C1 segment of cervical spinal cord (tissue), 14 donors: Measurements from ENCODE around the gene SREBF1.

ENCODE experiments used
- DNase-seq, 14 donors: peaks; one replicate each; lab custom pipeline; 2025; lab: John Stamatoyannopoulos, UW

Gene SREBF1

DNA sequence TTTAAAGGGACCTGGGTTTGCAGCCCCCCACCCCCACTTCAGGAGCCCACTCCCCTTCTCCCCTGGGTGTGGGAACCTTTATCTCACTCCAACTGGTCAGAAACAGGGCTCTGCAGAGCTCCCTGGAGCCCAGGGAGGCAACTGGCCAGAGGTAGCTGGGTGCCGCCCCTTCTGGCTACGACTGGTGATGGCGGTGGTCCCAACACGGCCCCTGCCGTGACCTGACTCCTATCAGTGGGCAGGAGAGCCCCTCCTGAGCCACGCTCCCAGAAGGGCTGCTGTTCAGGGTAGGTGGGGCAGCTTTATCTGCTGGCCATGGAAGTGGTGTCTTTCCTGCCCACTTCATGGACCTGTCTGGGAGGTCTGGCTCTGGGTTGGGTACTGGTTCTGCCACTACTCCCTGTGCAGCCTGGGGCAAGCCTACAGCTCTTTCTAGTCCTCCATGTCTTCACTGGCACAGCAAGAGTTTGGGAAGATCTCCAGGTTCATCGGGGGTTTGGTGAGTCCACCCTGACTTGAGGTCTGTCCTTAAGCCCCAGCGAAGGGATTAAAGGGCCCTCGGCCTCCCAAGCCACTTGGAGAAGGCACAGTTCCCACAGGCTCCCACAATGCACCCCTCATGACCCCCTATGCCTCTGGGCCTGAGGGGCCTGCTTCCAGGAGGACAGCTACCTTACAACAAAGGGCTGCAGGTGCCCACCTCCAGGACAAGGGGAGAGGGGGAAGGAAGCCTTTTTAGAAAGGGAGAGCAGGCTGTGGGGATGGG lies 5.5 kb upstream of the SREBF1 start:
- no peak for DNase-seq

DNA sequence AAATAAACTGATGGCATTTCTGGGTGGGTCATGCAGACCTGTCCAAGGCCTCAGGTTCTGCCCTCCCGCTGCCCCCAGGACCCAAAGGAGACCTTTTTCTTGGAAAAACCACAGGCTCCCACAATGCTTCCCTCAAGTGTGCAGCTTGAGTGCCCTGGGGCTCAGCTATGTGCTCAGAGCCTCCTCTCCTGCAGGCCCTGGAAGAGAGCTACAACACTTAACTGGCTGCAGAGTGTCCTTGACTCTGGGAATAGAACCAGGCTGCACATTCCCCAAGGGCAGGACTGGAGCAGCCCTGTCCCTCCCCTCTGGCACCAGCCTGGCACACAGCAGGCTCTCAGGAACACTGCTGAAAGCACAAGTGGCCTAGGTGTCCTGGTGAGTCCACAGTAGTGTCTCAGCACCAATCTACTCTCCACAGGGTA lies 4.8 kb upstream of the SREBF1 start:
- peak in 2 of 14 donors; percentile 18 to 38 for DNase-seq

DNA sequence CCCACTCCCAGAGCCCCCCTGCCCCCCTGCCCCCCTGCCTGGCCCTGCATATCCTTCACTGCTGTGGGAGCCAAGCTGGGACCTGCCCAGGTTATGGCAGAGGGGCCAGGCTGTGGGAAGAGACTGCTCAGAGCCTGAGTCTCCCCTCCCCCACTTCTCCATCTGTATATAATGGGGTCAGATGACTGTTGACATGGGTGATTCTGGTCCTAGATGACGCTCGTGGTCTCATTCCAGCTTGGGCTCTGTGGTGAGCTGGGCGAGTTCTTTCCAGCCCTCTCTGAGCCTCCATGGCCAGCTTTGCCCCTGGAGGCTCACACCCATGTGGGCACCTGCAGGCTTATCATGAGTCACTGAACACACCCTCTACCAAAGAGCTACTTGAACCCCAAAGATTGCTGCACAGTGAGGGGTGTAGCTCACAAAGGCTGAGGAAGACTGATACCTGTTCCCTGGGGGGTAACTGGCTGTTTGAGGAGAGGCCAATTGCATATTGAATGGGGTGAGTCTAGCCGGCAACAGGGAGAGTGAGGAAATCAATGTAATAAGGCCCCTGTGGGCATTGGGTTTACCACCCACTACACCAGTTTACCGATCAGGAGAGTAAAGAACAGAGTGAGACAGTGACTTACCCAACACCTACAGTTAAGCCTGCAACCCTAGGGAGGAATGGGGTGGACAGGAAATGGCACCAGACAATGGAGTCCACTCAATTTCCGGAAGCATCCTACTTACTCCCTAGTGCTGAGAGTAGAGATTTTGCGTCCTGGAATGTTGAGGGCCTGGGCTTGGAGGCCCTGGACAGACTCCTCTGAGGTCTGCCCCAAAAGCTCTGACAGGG lies 4.2 kb upstream of the SREBF1 start:
- DNase-seq = peak in 8 of 14 donors; percentile 51 to 88 (median 81)

DNA sequence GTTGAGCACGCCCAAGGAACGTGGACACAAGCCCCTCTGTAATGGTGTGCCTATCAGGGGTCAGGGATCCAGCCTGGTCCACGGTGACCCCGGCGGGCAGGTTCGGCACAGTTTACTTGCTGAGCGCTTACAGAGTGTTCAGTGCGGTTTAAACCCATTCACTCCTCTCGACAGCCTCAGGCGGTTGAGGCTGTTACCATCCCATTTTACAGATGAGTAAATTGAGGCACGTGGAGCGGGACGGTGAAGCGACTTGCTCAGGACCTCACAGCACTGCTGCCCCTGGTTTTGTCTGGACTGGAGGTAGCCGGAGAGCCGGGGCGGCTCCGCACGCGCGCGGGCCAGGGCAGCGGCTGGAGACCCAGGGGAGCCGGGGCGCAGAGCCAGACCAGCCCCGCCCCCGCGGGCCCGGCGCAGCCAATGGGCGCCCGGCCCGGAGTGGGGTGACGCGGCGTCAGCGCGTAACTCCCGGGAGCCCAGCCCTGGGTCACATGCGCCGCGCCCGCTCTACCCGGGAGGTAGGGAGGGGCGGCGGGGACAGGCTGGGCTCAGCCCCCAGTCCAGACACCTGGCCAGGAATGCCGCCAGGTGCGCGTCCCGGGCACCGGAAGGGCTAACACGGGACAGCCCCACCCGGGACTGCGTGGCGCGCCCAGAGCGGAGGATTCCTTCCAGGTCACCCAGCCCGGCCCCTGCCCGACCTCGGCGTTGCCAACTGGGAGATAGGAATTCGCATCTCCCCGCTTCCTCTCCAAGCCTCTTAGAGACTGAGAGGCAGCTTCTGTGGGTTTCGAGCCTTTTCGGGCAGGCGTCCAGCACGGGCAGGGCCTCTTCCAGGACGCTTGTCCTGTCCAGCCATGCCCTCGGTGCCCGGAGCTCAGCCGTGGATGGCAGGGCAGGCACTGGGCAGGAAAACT lies 3.3 kb upstream of the SREBF1 start:
- peak in 13 of 14 donors; percentile 72 to 97 (median 89) for DNase-seq

DNA sequence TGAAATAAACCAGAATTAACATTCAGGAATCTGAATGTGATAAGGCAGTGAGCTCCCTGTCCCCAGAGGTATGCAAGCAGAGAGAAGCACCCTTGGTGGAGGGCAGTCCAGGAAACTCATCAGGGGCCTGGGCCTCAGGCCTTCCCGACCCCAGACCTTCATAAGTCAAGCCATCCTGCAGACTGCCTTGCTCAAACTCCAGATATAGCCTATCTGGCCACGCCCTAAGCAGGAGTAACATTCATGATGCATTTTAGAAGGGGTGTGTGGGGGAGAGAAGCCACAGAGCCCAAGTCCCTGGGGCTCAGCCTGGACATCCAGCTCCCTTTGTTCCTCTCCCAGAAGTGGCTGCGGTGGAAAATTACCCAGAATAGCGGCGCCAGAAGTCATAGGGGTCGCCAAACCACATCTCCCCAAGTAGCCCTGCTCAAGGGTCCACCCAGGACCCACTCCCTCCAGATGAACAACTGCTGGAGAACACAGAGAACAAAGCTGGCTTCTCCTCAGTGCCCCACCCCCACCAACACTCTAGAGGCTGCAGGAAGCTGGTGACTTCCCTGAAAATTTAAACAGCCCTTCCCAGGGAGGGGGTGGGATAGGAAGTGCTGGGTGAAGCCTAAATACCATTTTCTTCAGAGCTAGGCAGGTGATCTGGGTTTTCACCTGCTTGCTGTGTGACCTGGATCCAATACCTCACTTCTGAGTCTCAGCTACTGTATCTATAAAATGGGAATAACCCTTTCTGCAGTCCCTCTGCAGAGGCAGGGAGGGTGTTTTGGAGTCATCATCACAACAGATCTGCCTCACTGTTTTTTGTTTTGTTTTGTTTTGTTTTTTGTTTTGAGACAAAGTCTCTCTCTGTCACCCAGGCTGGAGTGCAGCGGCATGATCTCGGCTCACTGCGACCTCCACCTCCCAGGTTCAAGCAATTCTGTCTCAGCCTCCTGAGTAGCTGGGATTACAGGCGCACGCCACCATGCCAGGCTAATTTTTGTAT lies 1.5 kb upstream of the SREBF1 start:
- DNase-seq = peak in 10 of 14 donors; percentile 29 to 75 (median 50)

DNA sequence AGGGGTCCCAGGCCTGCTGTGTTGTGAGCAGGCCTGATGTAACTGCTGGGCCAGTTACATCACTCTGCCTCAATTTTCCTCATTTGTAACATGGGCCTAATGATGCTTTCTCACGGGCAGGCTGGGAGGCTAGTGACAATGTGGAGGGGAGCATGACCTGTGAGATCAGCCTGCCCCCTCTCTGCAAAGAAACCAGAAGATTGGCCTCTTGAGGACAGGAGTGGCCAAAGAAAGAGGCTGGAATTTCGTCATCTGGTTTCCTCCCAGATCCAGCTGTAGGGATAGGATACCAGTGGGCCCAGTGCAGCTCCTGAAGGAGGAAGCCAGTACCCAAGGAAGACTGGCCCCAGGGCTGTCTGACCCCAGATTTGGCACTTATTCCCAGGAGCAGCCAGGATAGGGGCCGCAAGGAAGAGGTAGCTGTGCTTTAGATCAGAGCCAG lies 615 bp upstream of the SREBF1 start:
- DNase-seq = peak in 1 of 14 donors; percentile 64

DNA sequence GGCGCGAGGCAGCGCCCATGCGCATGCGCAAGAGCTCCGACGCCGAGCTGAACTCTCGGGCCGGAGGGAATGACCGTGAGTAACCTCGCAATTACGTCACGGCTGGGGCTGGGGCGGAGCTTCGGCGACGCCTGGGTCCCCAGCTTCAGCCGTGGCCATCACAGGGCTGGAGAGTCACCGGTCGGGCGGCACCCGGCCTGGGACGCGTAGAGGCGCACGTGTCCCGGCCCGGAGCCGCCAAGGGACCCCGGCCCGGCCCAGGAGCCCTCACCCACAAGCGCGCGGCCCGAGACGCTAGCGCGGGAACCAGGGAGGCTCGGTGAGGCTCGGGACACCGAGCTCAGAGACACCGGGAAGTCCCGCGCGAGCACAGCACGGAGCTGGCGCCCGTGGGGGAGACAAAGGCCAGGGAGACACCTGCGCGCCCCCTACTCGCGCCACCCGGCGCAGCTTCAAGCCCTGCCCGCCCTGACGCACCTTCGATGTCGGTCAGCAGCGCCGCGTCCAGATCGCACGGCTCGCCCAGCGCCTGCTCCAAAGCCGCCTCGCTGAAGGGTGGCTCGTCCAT lies 452 bp downstream of the SREBF1 start:
- DNase-seq = peak; percentile 59 to 98 (median 95)

DNA sequence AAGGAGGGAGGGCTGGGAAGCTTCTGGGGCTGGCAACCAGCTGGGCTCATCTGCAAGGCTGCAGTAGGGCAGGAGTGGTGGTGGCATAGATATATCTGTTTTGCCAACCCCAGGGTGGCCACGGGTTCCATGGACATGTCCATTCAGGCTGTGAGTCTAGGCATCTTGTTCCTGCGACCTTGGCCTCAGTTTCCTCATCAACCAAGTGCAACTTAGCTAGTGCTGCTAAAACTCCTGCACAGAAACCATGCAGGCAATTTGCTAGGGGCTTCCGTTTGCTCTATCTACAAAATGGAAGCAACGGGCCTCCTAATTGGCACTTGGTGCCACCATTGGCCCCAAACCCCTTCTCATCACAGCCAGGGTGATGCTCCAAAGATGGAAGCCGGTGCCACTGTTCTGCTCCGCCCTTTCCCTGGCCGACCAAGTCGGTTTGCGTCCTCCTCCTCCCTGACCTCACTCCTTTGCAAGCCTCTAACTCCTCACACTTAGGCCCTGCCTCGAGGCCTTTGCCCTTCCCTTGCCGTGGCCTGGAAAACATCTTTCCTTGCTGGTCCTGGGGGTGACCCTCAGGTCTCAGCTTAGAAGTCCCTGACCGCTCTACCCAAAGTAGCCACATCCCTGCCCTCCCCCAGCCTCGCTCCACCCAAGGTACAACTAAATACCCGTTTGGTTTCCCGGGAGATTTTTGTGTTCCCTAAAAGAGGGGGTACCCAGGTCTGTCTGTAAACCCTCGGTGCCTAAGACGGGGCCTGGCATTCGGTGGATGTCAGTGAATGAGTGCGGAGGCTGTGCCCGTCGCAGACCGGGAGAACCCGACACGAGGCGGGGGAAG lies 1.2 kb downstream of the SREBF1 start:
- DNase-seq = no peak

DNA sequence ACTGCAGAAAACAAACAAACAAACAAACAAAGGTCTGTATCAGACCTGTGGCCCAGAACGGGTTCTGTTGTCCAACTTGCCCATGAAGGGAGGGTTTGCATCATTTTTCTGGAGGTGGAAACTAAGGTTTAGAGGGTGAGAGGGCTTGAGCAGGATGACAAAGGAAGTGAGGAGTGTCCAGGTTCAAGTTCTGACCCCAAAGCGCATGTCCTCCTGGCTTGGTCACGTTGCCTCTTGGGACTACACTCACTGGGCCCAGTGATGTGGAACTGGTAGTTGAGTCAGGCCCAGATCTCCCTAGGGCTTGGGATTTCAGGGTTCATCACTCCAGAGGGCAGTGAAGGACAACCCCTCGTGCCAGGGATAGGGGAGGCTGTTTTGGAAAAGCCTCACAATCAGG lies 1.8 kb downstream of the SREBF1 start:
- no peak for DNase-seq

DNA sequence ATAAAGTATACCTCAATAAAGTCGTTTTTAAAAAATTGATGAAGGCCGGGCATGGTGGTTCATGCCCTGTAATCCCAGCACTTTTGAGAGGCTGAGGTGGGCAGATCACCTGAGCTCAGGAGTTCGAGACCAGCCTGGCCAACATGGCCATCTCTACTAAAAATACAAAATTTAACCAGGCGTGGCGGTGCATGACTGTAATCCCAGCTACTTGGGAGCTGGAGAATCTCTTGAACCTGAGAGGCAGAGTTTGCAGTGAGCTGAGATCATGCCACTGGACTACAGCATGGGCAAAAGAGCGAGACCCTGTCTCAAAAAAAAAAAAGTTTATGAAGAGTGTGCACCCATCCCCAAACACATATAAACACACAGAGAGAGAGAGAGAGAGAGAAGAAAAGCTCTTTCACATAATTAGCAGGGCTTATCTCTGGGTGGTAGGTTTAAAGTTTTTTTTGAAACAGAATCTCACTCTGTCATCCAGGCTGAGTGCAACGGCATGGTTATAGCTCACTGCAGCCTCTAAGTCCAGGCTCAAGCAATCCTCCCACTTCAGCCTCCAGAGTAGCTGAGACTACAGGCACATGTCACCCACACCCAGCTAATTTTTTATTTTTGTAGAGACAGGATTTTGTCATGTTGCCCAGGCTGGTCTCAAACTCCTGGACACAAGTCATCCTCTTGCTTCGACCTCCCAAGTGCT lies 3.0 kb downstream of the SREBF1 start:
- no peak for DNase-seq

DNA sequence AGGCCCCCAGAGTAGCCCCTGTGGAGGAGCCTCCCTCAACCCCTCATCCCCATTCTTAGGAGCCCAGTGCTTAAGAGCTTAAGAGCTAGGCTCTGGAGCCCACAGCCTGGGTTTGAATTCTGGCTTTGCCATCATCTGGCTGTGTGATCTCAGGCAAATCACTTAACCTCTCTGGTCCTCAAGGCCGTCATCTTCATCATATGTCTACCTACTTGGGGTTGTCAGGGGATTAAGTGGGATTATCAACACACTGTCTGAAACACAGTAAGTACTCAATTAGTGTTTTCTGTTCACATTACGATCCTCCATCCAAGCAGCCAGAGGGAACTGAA lies 4.8 kb downstream of the SREBF1 start:
- no peak for DNase-seq

DNA sequence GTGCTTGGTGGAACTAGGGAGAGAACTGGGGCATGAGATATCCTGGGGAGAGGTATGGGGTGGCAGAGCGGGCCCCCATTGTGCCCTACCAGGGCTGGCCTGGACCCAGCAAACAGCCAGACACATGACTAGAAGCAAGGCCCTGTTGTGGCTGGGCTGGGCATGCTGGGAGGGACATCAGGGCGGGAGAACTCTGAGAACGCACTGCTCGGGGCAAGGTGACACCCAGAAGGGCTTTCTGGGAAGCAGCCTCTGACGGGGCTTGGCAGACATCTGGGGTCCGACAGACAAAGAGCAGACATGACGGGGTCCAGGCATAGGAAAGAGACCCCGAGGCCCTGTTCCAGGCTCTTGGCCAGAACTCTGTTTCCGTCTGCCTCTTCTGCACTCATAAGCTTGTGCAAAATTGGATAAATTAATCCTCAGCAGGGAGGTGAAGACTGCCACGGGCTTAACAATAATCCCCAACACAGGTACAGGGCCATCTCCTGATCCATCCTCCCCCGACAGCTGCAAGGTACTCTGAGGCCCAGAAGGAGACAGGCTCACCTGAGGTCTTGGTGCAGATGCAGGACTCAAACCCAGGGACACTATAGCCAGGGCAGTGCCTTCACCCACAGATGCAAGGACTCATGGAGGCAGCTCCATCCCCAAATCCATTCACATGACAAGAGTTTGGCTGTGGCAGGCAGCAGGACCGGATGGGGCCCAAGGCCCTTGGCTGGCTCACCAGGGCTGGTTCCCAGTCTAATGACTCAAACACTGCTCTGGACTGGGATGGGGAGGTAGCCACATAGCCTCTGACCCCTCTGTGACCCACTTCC lies 5.4 kb downstream of the SREBF1 start:
- DNase-seq = peak in 4 of 14 donors; percentile 20 to 42 (median 30)

DNA sequence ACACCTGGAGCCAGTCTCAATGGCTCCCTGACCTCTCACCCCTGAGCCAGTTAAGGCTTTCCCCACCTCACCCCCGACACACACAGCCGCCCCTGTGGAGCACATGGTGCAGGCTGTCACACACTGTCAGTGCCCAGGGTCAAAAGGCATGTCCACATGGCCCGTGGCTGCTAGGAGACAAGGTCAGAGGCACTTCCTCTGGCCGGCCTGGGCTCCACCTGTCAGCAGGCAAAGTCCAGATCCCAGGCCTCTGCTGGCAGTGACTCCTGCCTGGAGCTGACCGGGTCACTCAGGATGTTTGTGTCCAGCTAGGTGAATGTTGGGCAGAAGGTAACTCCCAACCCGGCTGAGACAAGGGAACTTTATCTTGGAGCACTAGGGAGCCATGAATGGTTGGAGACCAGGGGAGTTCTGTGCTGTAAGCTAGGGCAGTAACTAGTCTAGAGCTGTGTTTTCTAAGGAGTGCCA lies 6.0 kb downstream of the SREBF1 start:
- no peak for DNase-seq

DNA sequence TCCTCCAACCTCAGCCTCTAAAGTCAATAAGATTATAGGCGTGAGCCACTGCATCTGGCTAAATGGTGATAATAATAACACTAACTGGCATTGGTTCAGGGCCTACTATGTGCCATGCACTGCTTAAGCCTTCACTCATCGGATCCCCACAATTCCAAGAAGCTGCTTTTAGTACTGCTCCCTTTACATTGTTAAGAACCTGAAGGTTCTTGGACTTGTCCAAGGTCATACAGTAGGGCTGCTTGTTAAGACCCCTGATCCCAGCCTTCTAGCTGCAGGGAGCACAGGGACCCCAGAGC lies 6.6 kb downstream of the SREBF1 start:
- no peak for DNase-seq

- DNase-seq = no peak
Observed at GRCh38 chr17:17827826-17828621, 8.8 kb downstream of the SREBF1 start.

- no peak for DNase-seq
Observed at GRCh38 chr17:17826942-17827785, 9.6 kb downstream of the SREBF1 start.
